Activated naive CD8-positive, alpha-beta T cell treated with anti-CD3 and anti-CD28 coated beads for 36 hours (primary cell): ENCODE measurements around the gene HSDL2. TPM values are rescaled to one million over a fixed set of nuclear protein-coding genes. Genes with fewer than 3 reads are reported as not detected.

ENCODE experiments used
- DNase-seq: peaks from one replicate; pipeline ENCODE4 v3.0.0; 2021
- H3K27ac Mint-ChIP-seq: one replicate; pipeline ENCODE4 v1.8.0; 2022; ENCODE audit warnings: mild to moderate bottlenecking, moderate library complexity, mixed read lengths
- H3K27me3 Mint-ChIP-seq: one replicate; pipeline ENCODE4 v1.8.0; 2022; ENCODE audit warnings: mild to moderate bottlenecking, mixed read lengths
- H3K36me3 Mint-ChIP-seq: one replicate; pipeline ENCODE4 v1.8.0; 2021; ENCODE audit warnings: mild to moderate bottlenecking, mixed read lengths
- H3K4me1 Mint-ChIP-seq: one replicate; pipeline ENCODE4 v1.8.0; 2021; ENCODE audit warnings: mixed read lengths
- H3K4me3 Mint-ChIP-seq: one replicate; pipeline ENCODE4 v1.8.0; 2022; ENCODE audit warnings: mild to moderate bottlenecking, moderate library complexity, mixed read lengths
- H3K9me3 Mint-ChIP-seq: one replicate; pipeline ENCODE4 v1.8.0; 2022; ENCODE audit warnings: mixed read lengths
- total RNA-seq, 2 experiments: library from RNA; stranded (reverse); gene quantifications; one replicate each; pipeline ENCODE4 v1.2.3, GENCODE V29; 2021

Gene HSDL2
- total RNA-seq, 2 experiments from 2014 or later = 21.4 to 22.3 TPM

DNA sequence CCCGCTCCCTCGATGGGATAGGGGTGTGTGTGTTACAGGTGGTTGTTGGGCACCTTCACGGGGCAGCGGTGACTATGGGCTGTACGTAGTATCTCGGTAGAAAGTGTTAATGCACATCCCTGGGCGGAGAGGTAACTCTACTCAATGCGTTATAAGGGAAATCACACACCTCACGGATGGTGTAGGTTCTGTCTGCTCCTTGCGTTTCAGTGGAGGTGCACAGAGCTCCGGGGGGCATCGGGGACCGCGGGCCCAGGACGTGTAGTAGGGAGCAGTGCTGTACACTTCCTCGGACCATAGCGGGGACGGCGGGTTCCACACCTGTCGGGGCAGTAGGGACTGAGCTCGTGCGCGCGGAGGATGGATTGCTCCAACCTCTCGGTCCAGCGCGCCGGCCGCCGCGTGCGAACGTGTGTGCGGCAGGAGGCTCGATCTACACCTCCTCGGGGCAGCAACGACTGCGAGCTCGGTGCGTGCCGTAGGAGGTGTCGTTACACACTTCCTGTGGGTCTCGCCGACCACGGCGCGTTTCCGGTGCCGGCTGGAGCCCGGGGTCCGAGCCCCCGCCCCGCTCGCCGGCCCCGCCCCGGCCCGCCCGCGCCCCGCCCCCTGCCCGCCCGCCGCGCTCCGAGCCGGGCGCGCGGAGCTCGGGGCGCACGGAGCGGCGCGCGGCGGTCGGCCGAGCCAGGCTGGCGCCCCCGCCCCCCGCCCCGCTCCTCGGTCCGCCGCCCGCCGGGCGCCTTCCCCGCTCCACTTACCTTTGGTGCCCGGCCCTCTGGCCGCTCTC lies 106.5 kb downstream of the HSDL2 start, which contains the start of gene KIAA1958:
Gene KIAA1958 (plus strand): TSS at position 607 of the 787 bp plus-strand sequence. CDS start 87,254 bp downstream, outside the sequence.
- no peaks in the 10 kb centered on the region for H3K9me3 Mint-ChIP-seq
- peak within 1 kb of the TSS; percentile 94 for H3K4me3 Mint-ChIP-seq
- no peaks in the 10 kb centered on the region for H3K27me3 Mint-ChIP-seq
- peaks cover 38% of the 10 kb centered on the region for H3K4me1 Mint-ChIP-seq
- peak; percentile 91 for DNase-seq
- H3K27ac Mint-ChIP-seq = peak within 1 kb of the TSS; percentile 98
- H3K36me3 Mint-ChIP-seq = peaks cover 7% of the 10 kb centered on the region

DNA sequence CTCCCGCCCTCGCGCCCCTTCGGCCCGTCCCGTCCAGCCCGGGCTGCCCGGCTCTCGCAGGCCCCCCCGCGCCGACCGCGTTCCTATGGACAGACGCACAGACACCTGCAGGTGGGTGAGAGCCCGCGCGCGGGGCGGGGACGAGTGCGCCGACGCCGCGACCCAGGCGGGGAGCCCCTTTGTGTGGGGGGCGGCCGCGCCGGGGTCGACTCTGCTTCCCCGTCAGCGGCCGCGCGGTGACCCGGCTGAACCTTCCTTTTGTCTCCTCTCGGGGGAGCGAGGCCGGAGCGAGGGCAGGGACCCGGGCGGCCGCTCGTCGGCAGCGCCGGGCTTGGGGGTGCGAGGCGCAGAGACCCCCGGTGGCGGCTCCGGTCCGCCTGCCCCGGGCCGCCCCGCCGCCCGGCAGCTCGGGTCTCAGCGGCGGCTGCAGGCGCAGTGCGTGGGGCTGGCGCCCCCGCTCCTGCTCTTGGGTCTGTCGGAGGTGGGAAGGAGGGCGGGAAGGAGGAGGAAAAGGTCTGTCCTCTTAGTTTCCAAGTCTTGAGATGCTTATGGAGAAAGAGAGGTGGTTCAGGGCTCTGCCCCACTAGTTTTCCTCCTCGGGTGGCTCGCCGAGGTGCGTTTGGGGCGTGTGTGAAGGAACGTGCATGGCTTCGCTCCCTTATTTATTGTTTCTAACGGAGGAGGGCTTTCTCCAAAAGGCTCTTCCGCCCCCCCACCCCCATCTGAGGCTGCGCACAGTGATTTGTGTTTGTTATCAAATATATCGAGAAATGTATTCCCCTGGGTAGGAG lies 107.3 kb downstream of the HSDL2 start:
- Mint-ChIP-seq H3K36me3 (peaks cover 9% of the 10 kb centered on the region), H3K4me1 (peaks cover 38% of the 10 kb centered on the region), H3K27ac (peak overlapping the region; percentile 84), H3K4me3 (peak overlapping the region; percentile 94), H3K9me3 (no peaks in the 10 kb centered on the region), H3K27me3 (no peaks in the 10 kb centered on the region)
- peak; percentile 62 for DNase-seq

DNA sequence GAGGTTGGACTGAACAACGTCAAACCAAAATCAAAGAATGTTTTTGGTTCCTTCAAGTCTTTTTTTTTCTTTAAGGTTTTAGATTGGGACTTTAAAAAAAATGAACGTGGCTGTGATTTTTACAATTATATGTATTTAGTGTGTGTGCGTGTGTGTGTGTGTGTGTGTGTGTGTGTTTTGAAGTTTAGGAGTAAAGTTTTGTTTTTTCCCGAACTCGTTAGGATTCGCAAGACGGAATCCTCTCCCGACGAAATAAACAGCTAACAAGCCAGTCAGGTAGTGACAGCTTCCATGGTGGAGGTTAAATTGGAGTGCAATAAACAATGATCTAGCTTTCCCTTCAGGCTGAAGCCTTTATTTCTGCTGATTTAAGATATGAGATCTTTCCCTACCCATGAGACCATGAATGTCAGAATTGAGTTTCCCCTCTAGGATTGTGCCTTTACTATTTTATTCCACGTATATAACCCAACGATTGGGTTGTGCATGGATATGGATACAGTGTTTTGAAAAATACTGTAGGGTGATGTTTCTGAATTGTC lies 108.0 kb downstream of the HSDL2 start:
- H3K4me1 Mint-ChIP-seq = peaks cover 38% of the 10 kb centered on the region
- no peaks in the 10 kb centered on the region for H3K27me3 Mint-ChIP-seq
- no peak for DNase-seq
- H3K9me3 Mint-ChIP-seq = no peaks in the 10 kb centered on the region
- H3K36me3 Mint-ChIP-seq = peaks cover 15% of the 10 kb centered on the region
- H3K27ac Mint-ChIP-seq = peak overlapping the region; percentile 84
- peak overlapping the region; percentile 94 for H3K4me3 Mint-ChIP-seq

DNA sequence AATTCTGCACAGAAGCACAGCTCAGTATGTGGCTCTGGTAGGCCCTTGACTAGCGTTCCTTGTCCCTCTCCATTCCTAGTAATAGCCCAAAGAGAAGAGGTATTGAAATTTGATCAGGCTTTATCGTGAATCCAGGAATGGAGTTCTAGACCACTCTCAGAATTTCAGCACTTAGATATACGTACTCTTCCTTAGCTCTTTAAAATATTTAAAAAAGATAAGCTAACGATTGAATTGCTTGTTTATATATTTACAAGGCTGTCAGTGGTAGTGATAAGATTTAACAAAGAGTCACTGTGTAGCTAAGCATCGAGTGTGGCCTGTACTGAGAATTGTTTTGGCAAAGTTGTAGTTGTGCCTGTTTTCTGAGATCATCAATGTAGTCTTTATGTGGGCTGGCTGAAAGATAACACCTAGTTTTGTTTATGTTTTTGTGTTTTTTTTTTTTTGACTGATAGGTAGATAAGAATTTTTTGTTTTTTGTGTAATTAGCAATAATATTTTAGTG lies 109.2 kb downstream of the HSDL2 start:
- Mint-ChIP-seq H3K27me3 (no peaks in the 10 kb centered on the region), H3K36me3 (peaks cover 27% of the 10 kb centered on the region), H3K4me1 (peaks cover 38% of the 10 kb centered on the region), H3K9me3 (peaks cover 7% of the 10 kb centered on the region), H3K27ac (no peak overlapping the region), H3K4me3 (no peak overlapping the region)
- DNase-seq = no peak

DNA sequence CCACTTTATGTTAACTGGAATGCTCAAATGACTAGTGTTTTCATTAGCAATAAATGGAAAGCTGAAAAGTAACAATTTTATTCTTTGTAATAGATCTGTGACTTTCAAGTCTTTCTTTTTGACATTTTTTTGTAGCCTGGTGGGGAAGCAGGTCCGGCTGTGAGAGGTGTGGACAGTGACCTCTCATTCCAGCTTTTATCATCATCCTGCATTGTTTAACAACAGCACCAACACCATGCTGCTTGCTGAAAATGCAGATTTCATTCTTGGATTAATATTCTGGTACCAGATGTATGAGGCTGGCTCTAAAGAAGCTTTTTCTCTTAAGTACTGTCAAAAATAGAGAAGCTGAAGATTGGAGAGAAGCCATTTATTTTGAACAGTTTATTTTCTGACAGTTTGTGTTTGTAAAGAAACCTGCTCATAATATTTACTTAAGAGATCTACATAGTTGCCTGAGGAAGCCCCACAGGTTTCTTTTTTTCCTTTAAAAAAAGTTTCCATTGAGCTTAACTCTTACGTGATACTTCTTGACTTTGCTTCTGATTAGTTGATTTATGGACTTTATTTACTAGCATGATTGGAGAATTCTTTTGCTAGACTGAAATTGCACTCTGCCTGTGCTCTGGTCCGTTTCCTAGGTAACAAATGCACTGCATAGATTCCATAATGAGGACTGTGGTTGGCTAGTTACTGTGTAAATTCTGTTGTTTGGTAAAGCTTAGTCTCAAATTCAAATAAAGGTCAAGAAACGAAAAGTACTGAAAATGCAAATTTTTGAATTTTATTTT lies 110.2 kb downstream of the HSDL2 start:
- Mint-ChIP-seq H3K36me3 (peaks cover 37% of the 10 kb centered on the region), H3K27me3 (no peaks in the 10 kb centered on the region), H3K4me3 (no peak overlapping the region), H3K27ac (no peak overlapping the region), H3K9me3 (peaks cover 16% of the 10 kb centered on the region), H3K4me1 (peaks cover 41% of the 10 kb centered on the region)
- no peak for DNase-seq

DNA sequence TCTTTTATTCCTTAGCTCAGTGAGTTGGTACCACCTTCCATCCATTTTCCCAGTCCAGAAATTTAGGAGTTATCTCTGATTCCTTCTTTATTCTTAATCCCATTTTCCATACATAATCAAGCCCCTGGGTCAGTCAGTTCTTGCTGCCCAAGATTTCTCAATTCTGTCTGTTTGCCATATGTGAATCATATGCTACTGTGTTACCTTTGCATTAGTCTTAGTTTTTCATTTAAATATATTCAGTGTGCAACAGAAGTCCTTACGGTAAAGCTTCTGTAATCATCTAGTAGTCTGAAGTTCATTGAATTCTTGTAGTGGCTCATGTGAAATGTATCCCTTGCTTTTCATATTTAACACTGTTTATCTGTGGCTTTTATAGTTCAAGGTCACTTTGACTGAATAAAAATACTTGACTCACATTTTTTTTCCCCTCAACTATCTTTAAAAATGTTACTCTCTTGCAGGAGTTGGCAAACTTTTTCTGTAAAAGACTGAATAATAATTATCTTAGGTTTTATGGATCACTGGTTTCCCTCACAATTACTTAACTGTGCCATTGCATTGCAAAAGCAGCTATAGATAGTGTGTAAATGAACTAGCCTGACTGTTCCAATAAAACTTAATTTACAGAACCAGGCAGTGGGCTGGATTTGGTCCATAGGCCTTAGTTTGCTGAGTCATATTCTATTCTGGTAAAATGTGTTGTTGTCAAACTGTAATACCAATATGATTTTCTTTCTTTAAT lies 113.7 kb downstream of the HSDL2 start:
- DNase-seq = no peak
- Mint-ChIP-seq H3K9me3 (peaks cover 23% of the 10 kb centered on the region), H3K4me3 (no peak overlapping the region), H3K4me1 (peaks cover 36% of the 10 kb centered on the region), H3K27me3 (no peaks in the 10 kb centered on the region), H3K36me3 (peaks cover 46% of the 10 kb centered on the region), H3K27ac (no peak overlapping the region)

DNA sequence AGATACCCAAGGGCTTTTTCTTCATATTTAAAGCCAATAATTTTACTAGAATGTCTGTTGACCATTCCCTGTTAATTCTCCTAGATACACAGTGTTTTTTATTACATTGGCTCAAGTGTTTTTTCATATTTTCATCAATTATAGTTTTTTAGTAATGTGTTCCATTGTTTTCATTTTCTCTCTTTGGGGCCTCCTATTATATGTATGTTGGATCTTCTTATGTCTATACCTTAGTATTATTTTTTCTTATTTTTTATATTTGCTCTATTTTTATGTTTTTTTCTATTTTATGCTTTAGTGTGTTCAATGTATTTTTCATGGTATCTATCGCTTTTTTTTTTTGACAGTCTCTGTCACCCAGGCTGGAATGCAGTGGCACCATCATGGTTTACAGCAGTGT lies 114.2 kb downstream of the HSDL2 start:
- peaks cover 23% of the 10 kb centered on the region for H3K9me3 Mint-ChIP-seq
- no peak overlapping the region for H3K27ac Mint-ChIP-seq
- DNase-seq = no peak
- no peaks in the 10 kb centered on the region for H3K27me3 Mint-ChIP-seq
- H3K4me1 Mint-ChIP-seq = peaks cover 32% of the 10 kb centered on the region
- H3K36me3 Mint-ChIP-seq = peaks cover 52% of the 10 kb centered on the region
- no peak overlapping the region for H3K4me3 Mint-ChIP-seq

DNA sequence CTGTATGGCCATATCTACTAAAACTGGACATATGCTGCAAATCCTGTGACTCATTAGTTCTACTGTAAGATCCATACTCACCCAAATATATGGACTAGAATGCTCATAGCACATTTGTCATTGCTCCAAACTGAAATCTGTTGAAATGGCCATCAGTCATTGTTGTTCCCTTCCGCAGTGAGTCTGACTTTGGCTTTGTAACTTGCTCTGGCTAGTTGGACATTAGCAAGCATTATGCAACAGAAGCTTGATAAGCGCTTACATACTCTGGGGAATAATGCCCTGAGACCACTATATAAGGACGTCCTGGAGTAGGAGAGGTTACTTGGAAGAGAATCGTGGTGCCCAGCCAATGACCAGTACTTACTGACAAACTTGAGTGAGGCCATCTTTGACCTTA lies 115.7 kb downstream of the HSDL2 start:
- peaks cover 21% of the 10 kb centered on the region for H3K4me1 Mint-ChIP-seq
- no peak overlapping the region for H3K4me3 Mint-ChIP-seq
- no peaks in the 10 kb centered on the region for H3K27me3 Mint-ChIP-seq
- peaks cover 23% of the 10 kb centered on the region for H3K9me3 Mint-ChIP-seq
- peaks cover 52% of the 10 kb centered on the region for H3K36me3 Mint-ChIP-seq
- H3K27ac Mint-ChIP-seq = no peak overlapping the region
- no peak for DNase-seq

DNA sequence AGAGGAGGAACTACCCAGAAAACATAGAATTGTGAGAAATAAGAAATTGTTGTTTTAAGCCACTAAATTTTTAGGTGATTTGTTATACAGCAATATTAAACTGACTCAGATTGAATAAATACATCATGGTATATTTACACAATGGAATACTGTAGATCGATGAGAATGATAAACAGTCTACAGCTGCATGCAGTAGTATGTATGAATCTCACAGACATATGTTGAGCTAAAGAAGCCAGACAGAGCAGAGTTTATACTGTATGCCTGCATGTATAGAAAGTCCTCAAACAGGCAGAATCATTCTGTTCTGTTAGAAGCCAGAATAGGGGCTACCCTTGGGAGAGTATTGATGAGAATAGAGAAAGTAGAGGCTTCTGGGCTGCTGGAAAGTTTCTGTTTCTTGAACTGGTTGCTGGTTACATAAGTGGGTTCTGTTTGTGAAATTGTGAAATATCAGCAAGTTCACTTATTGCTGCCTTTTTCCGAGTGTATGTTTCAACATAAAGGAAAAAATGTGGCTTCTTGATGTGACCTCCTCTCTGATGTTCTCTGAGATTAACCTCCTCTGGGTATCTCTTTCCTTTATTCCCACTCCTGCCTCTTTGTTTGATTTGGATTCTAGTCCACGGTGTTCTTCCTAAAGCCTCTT lies 116.3 kb downstream of the HSDL2 start:
- Mint-ChIP-seq H3K9me3 (peaks cover 23% of the 10 kb centered on the region), H3K27me3 (no peaks in the 10 kb centered on the region), H3K4me3 (no peak overlapping the region), H3K36me3 (peaks cover 49% of the 10 kb centered on the region), H3K27ac (no peak overlapping the region), H3K4me1 (peaks cover 18% of the 10 kb centered on the region)
- no peak for DNase-seq

DNA sequence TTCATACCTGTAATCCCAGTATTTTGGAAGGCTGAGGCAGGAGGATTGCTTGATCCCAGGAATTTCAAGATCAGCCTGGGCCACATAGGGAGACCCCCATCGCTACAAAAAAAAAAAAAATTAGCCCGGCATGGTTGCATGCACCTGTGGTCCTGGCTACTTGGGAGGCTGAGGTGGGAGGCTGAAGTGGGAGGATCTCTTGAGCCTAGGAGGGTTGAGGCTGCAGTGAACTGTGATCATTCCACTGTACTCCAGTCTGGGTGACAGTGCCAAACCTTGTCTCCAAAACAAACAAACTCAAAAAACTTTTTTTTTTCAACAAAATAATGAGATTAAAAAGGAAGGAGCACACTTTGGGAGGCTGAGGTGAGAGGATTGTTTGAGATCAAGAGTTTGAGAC lies 120.9 kb downstream of the HSDL2 start:
- Mint-ChIP-seq H3K36me3 (peaks cover 20% of the 10 kb centered on the region), H3K9me3 (no peaks in the 10 kb centered on the region), H3K27ac (no peak overlapping the region), H3K4me1 (peaks cover 12% of the 10 kb centered on the region), H3K4me3 (no peak overlapping the region), H3K27me3 (no peaks in the 10 kb centered on the region)
- no peak for DNase-seq

DNA sequence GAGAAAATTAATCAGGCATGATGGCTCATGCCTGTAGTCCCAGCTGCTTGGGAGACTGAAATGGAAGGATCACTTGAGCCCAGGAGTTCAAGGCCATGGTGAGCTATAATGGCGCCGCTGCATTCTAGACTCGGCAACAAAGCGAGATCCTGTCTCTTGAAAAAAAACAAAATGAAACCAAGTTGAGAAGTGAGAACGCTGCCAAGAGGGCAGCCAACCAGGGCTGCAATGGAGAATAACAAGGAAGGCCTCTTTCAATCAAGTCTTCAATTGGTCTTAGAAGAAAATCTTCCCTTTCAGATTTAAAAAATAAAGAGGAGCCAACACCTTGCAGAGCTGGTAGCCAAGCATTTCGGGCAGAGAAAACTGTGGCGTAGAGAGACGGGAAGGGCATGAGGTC lies 121.4 kb downstream of the HSDL2 start:
- Mint-ChIP-seq H3K36me3 (peaks cover 19% of the 10 kb centered on the region), H3K4me1 (peaks cover 9% of the 10 kb centered on the region), H3K27ac (no peak overlapping the region), H3K9me3 (no peaks in the 10 kb centered on the region), H3K4me3 (no peak overlapping the region), H3K27me3 (no peaks in the 10 kb centered on the region)
- no peak for DNase-seq

DNA sequence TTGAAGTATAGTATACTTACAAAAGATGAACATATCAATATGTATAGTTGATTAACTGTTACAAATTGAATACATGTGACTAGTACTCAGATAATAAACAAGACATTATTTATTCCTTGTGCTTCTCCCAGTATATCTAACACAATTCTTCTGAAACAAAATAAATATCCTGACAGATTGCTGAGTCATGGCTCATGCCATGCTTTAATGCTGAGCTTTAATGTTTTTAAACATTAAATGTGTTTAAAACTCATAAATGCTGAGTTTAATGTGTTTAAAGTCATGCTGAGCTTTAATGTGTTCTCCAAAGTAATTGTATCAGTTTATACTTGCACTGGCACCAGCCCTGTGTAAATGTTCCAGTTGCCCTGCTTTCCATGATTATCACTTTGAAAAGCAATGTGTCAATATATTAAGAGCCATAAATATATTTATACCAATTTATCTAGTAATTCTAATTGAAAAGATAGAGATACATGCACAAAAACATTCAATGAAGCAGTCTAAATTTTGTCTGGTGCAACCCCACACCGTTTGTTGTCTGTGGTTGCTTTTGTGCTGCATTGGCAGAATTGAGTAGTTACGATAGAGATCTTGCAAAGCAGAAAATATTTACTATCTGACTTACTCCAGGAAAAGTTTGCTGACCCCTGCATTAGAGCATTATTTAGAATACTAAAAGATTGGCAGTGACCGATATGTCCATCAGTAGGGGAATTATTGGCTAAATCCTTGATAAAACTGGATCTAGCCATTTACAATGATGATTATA lies 122.5 kb downstream of the HSDL2 start:
- DNase-seq = no peak
- peaks cover 19% of the 10 kb centered on the region for H3K36me3 Mint-ChIP-seq
- peaks cover 1% of the 10 kb centered on the region for H3K4me1 Mint-ChIP-seq
- H3K9me3 Mint-ChIP-seq = no peaks in the 10 kb centered on the region
- no peaks in the 10 kb centered on the region for H3K27me3 Mint-ChIP-seq
- no peak overlapping the region for H3K4me3 Mint-ChIP-seq
- H3K27ac Mint-ChIP-seq = no peak overlapping the region

DNA sequence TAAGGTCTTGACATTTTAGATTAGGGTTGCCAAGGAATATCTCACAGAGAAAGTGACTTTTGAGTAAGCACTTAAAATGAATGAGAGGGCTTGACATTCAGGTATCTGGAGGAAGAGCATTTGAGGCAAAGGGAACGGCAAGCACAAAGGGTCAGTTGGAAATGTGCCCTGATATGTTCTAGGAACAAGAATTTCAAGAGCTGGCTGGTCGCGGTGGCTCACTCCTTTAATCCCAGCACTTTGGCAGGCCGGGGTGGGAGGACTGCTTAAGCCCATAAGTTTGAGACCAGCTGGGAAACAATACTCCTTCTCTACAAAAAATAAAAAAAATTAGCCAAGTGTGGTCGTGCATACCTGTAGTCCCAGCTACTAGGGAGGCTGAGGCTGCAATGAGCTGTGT lies 123.3 kb downstream of the HSDL2 start:
- Mint-ChIP-seq H3K9me3 (no peaks in the 10 kb centered on the region), H3K27me3 (no peaks in the 10 kb centered on the region), H3K36me3 (peaks cover 19% of the 10 kb centered on the region), H3K27ac (no peak overlapping the region), H3K4me1 (peaks cover 1% of the 10 kb centered on the region), H3K4me3 (no peak overlapping the region)
- DNase-seq = no peak
